ENCODE measurements around the gene FEZ2.

DNA sequence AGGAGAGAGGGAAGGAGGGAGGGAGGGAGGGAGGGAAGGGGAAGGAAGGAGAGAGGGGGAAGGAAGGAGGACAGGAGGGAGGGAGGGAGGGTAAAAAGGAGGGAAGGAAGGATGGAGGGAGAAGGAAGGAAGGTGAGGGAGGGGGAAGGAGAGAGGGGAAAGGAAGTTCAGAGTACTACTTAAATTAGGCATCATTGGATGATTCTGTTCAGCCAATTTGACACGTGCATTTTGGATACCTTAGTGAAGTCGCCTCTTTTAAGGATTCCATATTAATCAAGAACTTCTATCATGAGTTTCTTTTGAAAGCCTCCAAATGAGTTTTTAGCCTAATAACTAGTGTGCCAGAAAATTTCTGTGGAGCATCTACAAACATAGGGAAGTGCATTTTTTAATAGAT, 62.9 kb downstream of the FEZ2 start:
- TF ChIP-seq, protein P1, sequence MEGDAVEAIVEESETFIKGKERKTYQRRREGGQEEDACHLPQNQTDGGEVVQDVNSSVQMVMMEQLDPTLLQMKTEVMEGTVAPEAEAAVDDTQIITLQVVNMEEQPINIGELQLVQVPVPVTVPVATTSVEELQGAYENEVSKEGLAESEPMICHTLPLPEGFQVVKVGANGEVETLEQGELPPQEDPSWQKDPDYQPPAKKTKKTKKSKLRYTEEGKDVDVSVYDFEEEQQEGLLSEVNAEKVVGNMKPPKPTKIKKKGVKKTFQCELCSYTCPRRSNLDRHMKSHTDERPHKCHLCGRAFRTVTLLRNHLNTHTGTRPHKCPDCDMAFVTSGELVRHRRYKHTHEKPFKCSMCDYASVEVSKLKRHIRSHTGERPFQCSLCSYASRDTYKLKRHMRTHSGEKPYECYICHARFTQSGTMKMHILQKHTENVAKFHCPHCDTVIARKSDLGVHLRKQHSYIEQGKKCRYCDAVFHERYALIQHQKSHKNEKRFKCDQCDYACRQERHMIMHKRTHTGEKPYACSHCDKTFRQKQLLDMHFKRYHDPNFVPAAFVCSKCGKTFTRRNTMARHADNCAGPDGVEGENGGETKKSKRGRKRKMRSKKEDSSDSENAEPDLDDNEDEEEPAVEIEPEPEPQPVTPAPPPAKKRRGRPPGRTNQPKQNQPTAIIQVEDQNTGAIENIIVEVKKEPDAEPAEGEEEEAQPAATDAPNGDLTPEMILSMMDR (IDR thresholded peaks at IDR 0.05), result no peak
- no peak for TF ChIP-seq POLR2A (IDR thresholded peaks at IDR 0.05)
